Activated T-cell treated with anti-CD3 and anti-CD28 coated beads, Interleukin-2, amount 50 U/mL, for 24 hours (primary cell): Measurements from ENCODE around the gene GNAI2.
"Not testable (repeated sequence)": the region's sequence is repeated elsewhere in the genome, so short reads cannot be mapped to it uniquely, and the experiment has no call there.

Experiments used
- DNase-seq: peaks from one replicate; pipeline ENCODE4 v3.0.0-alpha.2; 2020
- H3K27ac Mint-ChIP-seq: 2 replicates; pipeline ENCODE4 v1.8.0; 2020; ENCODE audit warnings: mild to moderate bottlenecking, mixed read lengths
- H3K27me3 Mint-ChIP-seq: 2 replicates; pipeline ENCODE4 v1.8.0; 2020; ENCODE audit warnings: mixed read lengths
- H3K36me3 Mint-ChIP-seq: 2 replicates; pipeline ENCODE4 v1.8.0; 2020; ENCODE audit warnings: low read depth, mixed read lengths
- H3K4me1 Mint-ChIP-seq: 2 replicates; pipeline ENCODE4 v1.8.0; 2020; ENCODE audit warnings: low read depth, mixed read lengths
- H3K4me3 Mint-ChIP-seq: 2 replicates; pipeline ENCODE4 v1.8.0; 2020; ENCODE audit warnings: mild to moderate bottlenecking, moderate library complexity, mixed read lengths
- H3K9me3 Mint-ChIP-seq: 2 replicates; pipeline ENCODE4 v1.8.0; 2020; ENCODE audit warnings: mixed read lengths

The GNAI2 gene

GRCh38 chr3:50201573-50202315 lies 34.3 kb upstream of the GNAI2 start:
- no peaks in the 10 kb centered on the region for H3K36me3 Mint-ChIP-seq
- no peaks in the 10 kb centered on the region for H3K9me3 Mint-ChIP-seq

GRCh38 chr3:50202353-50203112 lies 33.5 kb upstream of the GNAI2 start:
- Mint-ChIP-seq H3K27me3 (peaks cover 58% of the 10 kb centered on the region), H3K36me3 (no peaks in the 10 kb centered on the region), H3K4me3 (no peak overlapping the region), H3K4me1 (no peaks in the 10 kb centered on the region), H3K27ac (no peak overlapping the region), H3K9me3 (no peaks in the 10 kb centered on the region)
- no peak for DNase-seq

More at GRCh38 chr3:50201573-50202315, 34.3 kb upstream of the GNAI2 start:
- Mint-ChIP-seq H3K27ac (no peak overlapping the region), H3K4me3 (no peak overlapping the region), H3K4me1 (no peaks in the 10 kb centered on the region), H3K27me3 (peaks cover 51% of the 10 kb centered on the region)
- DNase-seq: no peak

GRCh38 chr3:50203113-50203808 lies 32.7 kb upstream of the GNAI2 start:
- Mint-ChIP-seq H3K4me1 (no peaks in the 10 kb centered on the region), H3K4me3 (no peak overlapping the region), H3K27ac (no peak overlapping the region), H3K27me3 (peaks cover 61% of the 10 kb centered on the region), H3K9me3 (no peaks in the 10 kb centered on the region), H3K36me3 (no peaks in the 10 kb centered on the region)
- DNase-seq: no peak

GRCh38 chr3:50203809-50204803 lies 31.9 kb upstream of the GNAI2 start:
- H3K27ac Mint-ChIP-seq: no peak overlapping the region

GRCh38 chr3:50204804-50205412 lies 31.1 kb upstream of the GNAI2 start, which contains the start of gene SLC38A3:
Gene SLC38A3, plus strand, starts transcription at chr3:50205271. Its CDS starts 8,929 bp downstream, at chr3:50214200.
- H3K36me3 Mint-ChIP-seq: no peaks in the 10 kb centered on the region
- H3K9me3 Mint-ChIP-seq: no peaks in the 10 kb centered on the region
- H3K27ac Mint-ChIP-seq: no peak within 1 kb of the TSS
- H3K27me3 Mint-ChIP-seq: peaks cover 58% of the 10 kb centered on the region
- no peak for DNase-seq
- H3K4me1 Mint-ChIP-seq: no peaks in the 10 kb centered on the region
- H3K4me3 Mint-ChIP-seq: peak within 1 kb of the TSS; percentile 15

More at GRCh38 chr3:50203809-50204803, 31.9 kb upstream of the GNAI2 start:
- no peaks in the 10 kb centered on the region for H3K4me1 Mint-ChIP-seq
- no peaks in the 10 kb centered on the region for H3K9me3 Mint-ChIP-seq
- H3K36me3 Mint-ChIP-seq: no peaks in the 10 kb centered on the region
- no peak overlapping the region for H3K4me3 Mint-ChIP-seq
- H3K27me3 Mint-ChIP-seq: peaks cover 61% of the 10 kb centered on the region
- DNase-seq: no peak

GRCh38 chr3:50205413-50206276 lies 30.4 kb upstream of the GNAI2 start:
- no peaks in the 10 kb centered on the region for H3K9me3 Mint-ChIP-seq
- peak overlapping the region; percentile 15 for H3K4me3 Mint-ChIP-seq
- H3K27ac Mint-ChIP-seq: no peak overlapping the region
- no peaks in the 10 kb centered on the region for H3K4me1 Mint-ChIP-seq
- H3K27me3 Mint-ChIP-seq: peaks cover 57% of the 10 kb centered on the region
- DNase-seq: peak; percentile 54
- H3K36me3 Mint-ChIP-seq: no peaks in the 10 kb centered on the region

GRCh38 chr3:50207359-50208042 lies 28.5 kb upstream of the GNAI2 start:
- peaks cover 5% of the 10 kb centered on the region for H3K4me1 Mint-ChIP-seq
- H3K27me3 Mint-ChIP-seq: peaks cover 45% of the 10 kb centered on the region
- no peak overlapping the region for H3K27ac Mint-ChIP-seq
- H3K9me3 Mint-ChIP-seq: no peaks in the 10 kb centered on the region
- no peak for DNase-seq
- no peak overlapping the region for H3K4me3 Mint-ChIP-seq
- H3K36me3 Mint-ChIP-seq: no peaks in the 10 kb centered on the region

GRCh38 chr3:50208677-50209344 lies 27.2 kb upstream of the GNAI2 start:
- H3K4me1 Mint-ChIP-seq: peaks cover 5% of the 10 kb centered on the region
- H3K27me3 Mint-ChIP-seq: peaks cover 31% of the 10 kb centered on the region
- H3K9me3 Mint-ChIP-seq: no peaks in the 10 kb centered on the region

GRCh38 chr3:50210176-50210509 lies 25.9 kb upstream of the GNAI2 start:
- Mint-ChIP-seq H3K27me3 (peaks cover 20% of the 10 kb centered on the region), H3K4me3 (no peak overlapping the region), H3K36me3 (no peaks in the 10 kb centered on the region), H3K9me3 (no peaks in the 10 kb centered on the region), H3K4me1 (peaks cover 5% of the 10 kb centered on the region), H3K27ac (no peak overlapping the region)
- DNase-seq: no peak

More at GRCh38 chr3:50208677-50209344, 27.2 kb upstream of the GNAI2 start:
- H3K27ac Mint-ChIP-seq: no peak overlapping the region
- H3K36me3 Mint-ChIP-seq: no peaks in the 10 kb centered on the region
- no peak overlapping the region for H3K4me3 Mint-ChIP-seq
- DNase-seq: no peak

- peaks cover 18% of the 10 kb centered on the region for H3K27me3 Mint-ChIP-seq
- H3K27ac Mint-ChIP-seq: no peak overlapping the region
- DNase-seq: no peak
- H3K9me3 Mint-ChIP-seq: no peaks in the 10 kb centered on the region
- H3K36me3 Mint-ChIP-seq: no peaks in the 10 kb centered on the region
- no peak overlapping the region for H3K4me3 Mint-ChIP-seq
- H3K4me1 Mint-ChIP-seq: peaks cover 5% of the 10 kb centered on the region
These were observed 25.3 kb upstream of the GNAI2 start for GRCh38 chr3:50210510-50211367.

GRCh38 chr3:50211368-50211717 lies 24.7 kb upstream of the GNAI2 start:
- H3K4me3 Mint-ChIP-seq, H3K9me3 Mint-ChIP-seq, DNase-seq, H3K36me3 Mint-ChIP-seq, H3K27ac Mint-ChIP-seq, H3K4me1 Mint-ChIP-seq: not testable (repeated sequence)
- peaks cover 14% of the 10 kb centered on the region for H3K27me3 Mint-ChIP-seq
